BE2C (cell line): ENCODE data around the gene PLCL1.
"Not testable (repeated sequence)": the region's sequence is repeated elsewhere in the genome, so short reads cannot be mapped to it uniquely, and the experiment has no call there.

Experiments used
- DNase-seq: peaks from one replicate; pipeline ENCODE4 v3.0.0-alpha.2; 2020
- H3K27me3 ChIP-seq: fragments of 250-450 bp; sonication (Bioruptor Pico); 2 replicates; pipeline ENCODE4 v1.5.1; 2020; ENCODE audit warnings: mild to moderate bottlenecking
- H3K36me3 ChIP-seq: fragments of 250-450 bp; sonication (Bioruptor Pico); 2 replicates; pipeline ENCODE4 v1.5.1; 2020; ENCODE audit warnings: mild to moderate bottlenecking
- H3K4me1 ChIP-seq: fragments of 250-450 bp; sonication (Bioruptor Pico); 2 replicates; pipeline ENCODE4 v1.5.1; 2020
- H3K4me3 ChIP-seq: 2 replicates; pipeline ENCODE4 v1.5.1; 2011; ENCODE audit warnings: low read depth, low read length
- H3K9me3 ChIP-seq: fragments of 250-450 bp; sonication (Bioruptor Pico); 2 replicates; pipeline ENCODE4 v1.5.1; 2020
- CTCF ChIP-seq: IDR thresholded peaks from 2 replicates; pipeline ENCODE4 v1.5.1; 2012; ENCODE audit warnings: mild to moderate bottlenecking, low read depth, low read length

The PLCL1 gene

GRCh38 chr2:198016243-198016642, 211.8 kb downstream of the PLCL1 start:
- Histone ChIP-seq H3K36me3 (no peaks in the 10 kb centered on the region), H3K4me3 (no peak overlapping the region), H3K4me1 (no peaks in the 10 kb centered on the region), H3K9me3 (no peaks in the 10 kb centered on the region), H3K27me3 (no peaks in the 10 kb centered on the region)
- no peak for TF ChIP-seq CTCF
- no peak for DNase-seq

GRCh38 chr2:198017068-198017467, 212.7 kb downstream of the PLCL1 start:
- H3K27me3 ChIP-seq, result no peaks in the 10 kb centered on the region
- H3K4me1 ChIP-seq, result no peaks in the 10 kb centered on the region
- no peak for TF ChIP-seq CTCF
- no peak for DNase-seq
- no peaks in the 10 kb centered on the region for H3K9me3 ChIP-seq
- no peaks in the 10 kb centered on the region for H3K36me3 ChIP-seq
- no peak overlapping the region for H3K4me3 ChIP-seq

- no peak for DNase-seq
- Histone ChIP-seq H3K4me3 (no peak overlapping the region), H3K4me1 (no peaks in the 10 kb centered on the region), H3K36me3 (no peaks in the 10 kb centered on the region), H3K9me3 (no peaks in the 10 kb centered on the region), H3K27me3 (no peaks in the 10 kb centered on the region)
- no peak for TF ChIP-seq CTCF
Measured at GRCh38 chr2:198028955-198029354, 224.6 kb downstream of the PLCL1 start.

- not testable (repeated sequence) for H3K4me1 ChIP-seq, H3K9me3 ChIP-seq, H3K4me3 ChIP-seq, DNase-seq, H3K36me3 ChIP-seq, H3K27me3 ChIP-seq
Measured at GRCh38 chr2:198029576-198029975, 225.2 kb downstream of the PLCL1 start.

GRCh38 chr2:198033626-198034025, 229.2 kb downstream of the PLCL1 start:
- no peak overlapping the region for H3K4me3 ChIP-seq
- no peak for DNase-seq
- no peaks in the 10 kb centered on the region for H3K27me3 ChIP-seq
- no peak for TF ChIP-seq CTCF
- no peaks in the 10 kb centered on the region for H3K4me1 ChIP-seq
- H3K9me3 ChIP-seq, result no peaks in the 10 kb centered on the region
- H3K36me3 ChIP-seq, result no peaks in the 10 kb centered on the region

- Histone ChIP-seq H3K4me3 (no peak overlapping the region), H3K4me1 (no peaks in the 10 kb centered on the region), H3K27me3 (no peaks in the 10 kb centered on the region), H3K9me3 (no peaks in the 10 kb centered on the region), H3K36me3 (no peaks in the 10 kb centered on the region)
- no peak for DNase-seq
- TF ChIP-seq CTCF, result no peak
Measured at GRCh38 chr2:198036029-198036879, 231.9 kb downstream of the PLCL1 start.
